Amygdala (tissue), 56 donors: ENCODE data around the gene MATR3.

Experiments
- DNase-seq, 56 donors: peaks; one replicate each; lab custom pipeline; 2025; lab: John Stamatoyannopoulos, UW

The MATR3 gene

GRCh38 chr5:139271201-139272027, 22.1 kb upstream of the MATR3 start:
- no peak for DNase-seq

- peak in 6 of 56 donors; percentile 7 to 46 (median 33) for DNase-seq
These were observed 20.8 kb upstream of the MATR3 start for GRCh38 chr5:139272471-139273321.

- DNase-seq: peak in 1 of 56 donors; percentile 51
These were observed 20.3 kb upstream of the MATR3 start for GRCh38 chr5:139273322-139273571.

- DNase-seq: peak in 54 of 56 donors; percentile 20 to 88 (median 69)
These were observed 19.8 kb upstream of the MATR3 start for GRCh38 chr5:139273572-139274289.

GRCh38 chr5:139275536-139275935, 18.0 kb upstream of the MATR3 start:
- DNase-seq: no peak

- no peak for DNase-seq
These were observed 17.6 kb upstream of the MATR3 start for GRCh38 chr5:139275956-139276355.

- DNase-seq: no peak
These were observed 17.1 kb upstream of the MATR3 start for GRCh38 chr5:139276426-139276825.

- peak in 14 of 56 donors; percentile 2 to 63 (median 14) for DNase-seq
These were observed 16.4 kb upstream of the MATR3 start for GRCh38 chr5:139277171-139277570.

- DNase-seq: no peak
These were observed 14.8 kb upstream of the MATR3 start for GRCh38 chr5:139278540-139279274.

- no peak for DNase-seq
These were observed 11.4 kb upstream of the MATR3 start for GRCh38 chr5:139282197-139282557.

- DNase-seq: no peak
These were observed 10.0 kb upstream of the MATR3 start for GRCh38 chr5:139283252-139284166.

- DNase-seq: no peak
These were observed 9.2 kb upstream of the MATR3 start for GRCh38 chr5:139284295-139284694.

GRCh38 chr5:139285651-139286392, 7.7 kb upstream of the MATR3 start:
- no peak for DNase-seq

GRCh38 chr5:139287890-139288635, 5.5 kb upstream of the MATR3 start:
- DNase-seq: no peak

- no peak for DNase-seq
These were observed 2.5 kb upstream of the MATR3 start for GRCh38 chr5:139291051-139291450.

- no peak for DNase-seq
These were observed 386 bp upstream of the MATR3 start for GRCh38 chr5:139293202-139293506.

GRCh38 chr5:139294374-139295165, 1.0 kb downstream of the MATR3 start:
- peak in 50 of 56 donors; percentile 14 to 83 (median 64) for DNase-seq
